HepG2 (cell line): ENCODE data around the gene GPATCH3. TPM values are rescaled to one million over a fixed set of nuclear protein-coding genes. Genes with fewer than 3 reads are reported as not detected.
A peak's percentile ranks its signal among the peaks of the same experiment; 100 is the strongest.

Experiments used
- AKAP8 ChIP-seq: sonication (generic); formaldehyde crosslinking; IDR thresholded peaks from 2 replicates; pipeline ENCODE4 v1.5.1; 2020; ENCODE audit warnings: mild to moderate bottlenecking, missing genetic modification reagents
- ATRX ChIP-seq: sonication (generic); formaldehyde crosslinking; IDR thresholded peaks from 2 replicates; pipeline ENCODE4 v1.4.0; 2020; ENCODE audit warnings: missing genetic modification reagents, borderline replicate concordance
- E2F2 ChIP-seq: sonication (generic); formaldehyde crosslinking; IDR thresholded peaks from 2 replicates; pipeline ENCODE4 v1.4.0; 2020; ENCODE audit warnings: missing genetic modification reagents, borderline replicate concordance
- FOSL1 ChIP-seq: sonication (generic); formaldehyde crosslinking; IDR thresholded peaks from 2 replicates; pipeline ENCODE4 v1.9.0; 2021; ENCODE audit warnings: missing genetic modification reagents, borderline replicate concordance
- FUBP1 ChIP-seq: sonication (generic); formaldehyde crosslinking; IDR thresholded peaks from 2 replicates; pipeline ENCODE4 v1.5.1; 2020; ENCODE audit warnings: missing genetic modification reagents, mild to moderate bottlenecking, borderline replicate concordance
- GTF2F1 ChIP-seq: fragments of 150-350 bp; IDR thresholded peaks from 2 replicates; pipeline ENCODE4 v1.6.1; 2014; ENCODE audit warnings: low read length
- HOXA3 ChIP-seq: sonication (generic); formaldehyde crosslinking; IDR thresholded peaks from 2 replicates; pipeline ENCODE4 v1.5.0; 2020; ENCODE audit warnings: missing genetic modification reagents
- MAFK ChIP-seq, 2 experiments: IDR thresholded peaks in 1 of 2; conservative IDR thresholded peaks in 1 of 2; 2 replicates each; pipeline ENCODE4 v1.6.1; 2011; ENCODE audit warnings: improper control_type of control experiment in 2 of 2, low read length in 2 of 2
- NCOR1 ChIP-seq: fragments of 200-600 bp; sonication (generic); IDR thresholded peaks from 2 replicates; pipeline ENCODE4 v1.7.0; 2017; ENCODE audit warnings: antibody characterized with exemption, low read length, borderline replicate concordance
- ONECUT2 ChIP-seq: sonication (generic); formaldehyde crosslinking; IDR thresholded peaks from 2 replicates; pipeline ENCODE4 v1.4.0; 2020; ENCODE audit warnings: missing genetic modification reagents
- TFE3 ChIP-seq: IDR thresholded peaks from 2 replicates; pipeline ENCODE4 v1.6.1; 2016
- TRIM24 ChIP-seq: sonication (generic); formaldehyde crosslinking; IDR thresholded peaks from 2 replicates; pipeline ENCODE4 v1.8.0; 2022; ENCODE audit warnings: mild to moderate bottlenecking, missing genetic modification reagents
- ZNF33B ChIP-seq: sonication (generic); formaldehyde crosslinking; IDR thresholded peaks from 2 replicates; pipeline ENCODE4 v1.5.1; 2020; ENCODE audit warnings: mild to moderate bottlenecking, missing genetic modification reagents
- ZNF557 ChIP-seq: sonication (generic); formaldehyde crosslinking; IDR thresholded peaks from 2 replicates; pipeline ENCODE4 v1.4.0; 2020; ENCODE audit warnings: missing genetic modification reagents
- ZSCAN21 ChIP-seq: sonication (generic); formaldehyde crosslinking; IDR thresholded peaks from 2 replicates; pipeline ENCODE4 v1.8.0; 2022; ENCODE audit warnings: mild to moderate bottlenecking, missing genetic modification reagents, moderate library complexity, borderline replicate concordance
- polyA plus RNA-seq, 8 experiments: library from polyadenylated mRNA; depleted of rRNA in 3 of 8; stranded (reverse) in 7 of 8; unstranded in 1 of 8; fragments of >200 nt; fragmentation: Illumina TruSeq in 4 of 8; extraction: Trizol in 4 of 8; gene quantifications; 2 replicates each; pipeline versions ENCODE4 v1.2.1 to v1.2.3, GENCODE V29; 2011 to 2016; ENCODE audit warnings: low read depth in 4 of 8, missing spikeins in 1 of 8, mixed read lengths in 1 of 8; ENCODE audit not compliant: insufficient read depth in 1 of 8
- total RNA-seq, 5 experiments: library from RNA; depleted of rRNA; stranded (reverse); fragments of >200 nt; fragmentation: Illumina TruSeq; extraction: Trizol; gene quantifications; 2 replicates each; pipeline ENCODE4 v1.2.3, GENCODE V29; 2016; ENCODE audit warnings: low read depth in 1 of 5
- TF ChIP-seq, protein P1 (sequence below): sonication (generic); formaldehyde crosslinking; IDR thresholded peaks from 2 replicates; pipeline ENCODE4 v1.9.0; 2021; ENCODE audit warnings: missing genetic modification reagents, borderline replicate concordance

Gene GPATCH3
- total and polyA plus RNA-seq, 2 of the 13 experiments (the other 11 are each of a cell fraction or from before 2014, with no cell fraction given) = 8.3 to 11.0 TPM

GRCh38 chr1:26921540-26922430 lies 21.5 kb upstream of the GPATCH3 start, which contains the start of gene NUDC (continued):
- TF ChIP-seq, protein P1, sequence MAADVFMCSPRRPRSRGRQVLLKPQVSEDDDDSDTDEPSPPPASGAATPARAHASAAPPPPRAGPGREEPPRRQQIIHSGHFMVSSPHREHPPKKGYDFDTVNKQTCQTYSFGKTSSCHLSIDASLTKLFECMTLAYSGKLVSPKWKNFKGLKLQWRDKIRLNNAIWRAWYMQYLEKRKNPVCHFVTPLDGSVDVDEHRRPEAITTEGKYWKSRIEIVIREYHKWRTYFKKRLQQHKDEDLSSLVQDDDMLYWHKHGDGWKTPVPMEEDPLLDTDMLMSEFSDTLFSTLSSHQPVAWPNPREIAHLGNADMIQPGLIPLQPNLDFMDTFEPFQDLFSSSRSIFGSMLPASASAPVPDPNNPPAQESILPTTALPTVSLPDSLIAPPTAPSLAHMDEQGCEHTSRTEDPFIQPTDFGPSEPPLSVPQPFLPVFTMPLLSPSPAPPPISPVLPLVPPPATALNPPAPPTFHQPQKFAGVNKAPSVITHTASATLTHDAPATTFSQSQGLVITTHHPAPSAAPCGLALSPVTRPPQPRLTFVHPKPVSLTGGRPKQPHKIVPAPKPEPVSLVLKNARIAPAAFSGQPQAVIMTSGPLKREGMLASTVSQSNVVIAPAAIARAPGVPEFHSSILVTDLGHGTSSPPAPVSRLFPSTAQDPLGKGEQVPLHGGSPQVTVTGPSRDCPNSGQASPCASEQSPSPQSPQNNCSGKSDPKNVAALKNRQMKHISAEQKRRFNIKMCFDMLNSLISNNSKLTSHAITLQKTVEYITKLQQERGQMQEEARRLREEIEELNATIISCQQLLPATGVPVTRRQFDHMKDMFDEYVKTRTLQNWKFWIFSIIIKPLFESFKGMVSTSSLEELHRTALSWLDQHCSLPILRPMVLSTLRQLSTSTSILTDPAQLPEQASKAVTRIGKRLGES = 0 out of 2 replicates have a peak, but pooled peaks have one; percentile 73
- TF ChIP-seq ZNF33B (CRISPR knock-in tag) (peak; percentile 15; the same call in 1 of the 2 replicates), TRIM24 (CRISPR knock-in tag) (no peak), FUBP1 (no peak), E2F2 (CRISPR knock-in tag) (peak; percentile 82; the same call in 1 of the 2 replicates), AKAP8 (CRISPR knock-in tag) (no peak), ATRX (no peak), FOSL1 (CRISPR knock-in tag) (0 out of 2 replicates have a peak, but pooled peaks have one; percentile 14), MAFK (conservative IDR thresholded peaks at IDR 0.05 in 1 of 2, IDR thresholded peaks at IDR 0.05 in 1 of 2; ENCODE audit: low read length in 2 of 2) (no peak), GTF2F1 (no peak), NCOR1 (peak; percentile 24; the same call in 1 of the 2 replicates), ZSCAN21 (peak; percentile 55; the same call in 1 of the 2 replicates), ONECUT2 (CRISPR knock-in tag) (no peak), TFE3 (CRISPR knock-in tag) (peak; percentile 13; the same call in 1 of the 2 replicates), HOXA3 (CRISPR knock-in tag) (peak; percentile 85), ZNF557 (CRISPR knock-in tag) (no peak)
